ENCODE data around the gene EFNA5. TPM values are rescaled to one million over a fixed set of nuclear protein-coding genes. Genes with fewer than 3 reads are reported as not detected.
A peak's percentile ranks its signal among the peaks of the same experiment; 100 is the strongest.
"Not testable (repeated sequence)": the region's sequence is repeated elsewhere in the genome, so short reads cannot be mapped to it uniquely, and the experiment has no call there.

The EFNA5 gene
- total RNA-seq, 1 experiment from 2014 or later = 0.54 TPM

- in situ Hi-C loops (cut with HindIII; ENCODE audit: low sequenced_read_pairs) = no loop called here
- DNase-seq (ENCODE audit: low spot score) = peak; percentile 34
Measured at GRCh38 chr5:107513337-107514085, 157.2 kb downstream of the EFNA5 start.

DNA sequence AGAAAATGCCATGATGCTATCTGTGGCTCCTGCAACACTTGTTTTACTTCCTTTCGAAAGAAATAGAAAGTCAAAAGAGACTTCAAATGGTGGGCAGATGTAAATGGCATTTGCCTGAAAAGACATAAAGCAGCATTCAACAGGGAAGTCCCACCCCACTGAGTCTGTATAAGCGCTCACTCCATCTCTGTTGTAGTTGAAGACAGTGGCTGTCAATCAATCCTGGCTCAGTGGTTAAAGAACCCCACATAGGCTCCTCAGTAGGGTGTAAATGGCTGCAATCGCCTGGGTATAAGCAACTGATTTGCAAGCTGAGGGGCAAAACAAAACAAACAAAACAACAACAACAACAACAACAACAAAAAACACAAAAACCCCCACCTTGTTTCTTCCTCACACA lies 158.7 kb downstream of the EFNA5 start:
- no peak for DNase-seq (ENCODE audit: low spot score)
- in situ Hi-C loops (cut with HindIII; ENCODE audit: low sequenced_read_pairs) = no loop called here

DNA sequence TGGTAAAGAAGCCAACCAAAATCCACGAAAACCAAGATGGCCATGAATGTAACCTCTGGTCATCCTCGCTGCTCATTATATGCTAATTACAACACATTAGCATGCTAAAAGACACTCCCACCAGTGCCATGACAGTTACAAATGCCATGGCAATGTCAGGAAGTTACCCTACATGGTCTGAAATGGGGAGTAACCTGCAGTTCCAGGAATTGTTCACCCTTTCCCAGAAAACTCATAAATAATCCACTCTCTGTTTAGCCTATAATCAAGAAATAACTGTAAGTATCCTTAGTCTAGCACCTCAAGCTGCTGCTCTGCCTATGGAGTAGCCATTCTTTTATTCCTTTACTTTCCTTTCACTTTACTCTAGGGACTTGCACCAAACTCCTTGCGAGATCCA lies 160.6 kb downstream of the EFNA5 start:
- DNase-seq (ENCODE audit: low spot score) = no peak
- in situ Hi-C loops (cut with HindIII; ENCODE audit: low sequenced_read_pairs) = no loop called here

- in situ Hi-C loops (cut with HindIII; ENCODE audit: low sequenced_read_pairs) = no loop called here
- DNase-seq (ENCODE audit: low spot score) = no peak
Measured at GRCh38 chr5:107508097-107508496, 162.6 kb downstream of the EFNA5 start.

DNA sequence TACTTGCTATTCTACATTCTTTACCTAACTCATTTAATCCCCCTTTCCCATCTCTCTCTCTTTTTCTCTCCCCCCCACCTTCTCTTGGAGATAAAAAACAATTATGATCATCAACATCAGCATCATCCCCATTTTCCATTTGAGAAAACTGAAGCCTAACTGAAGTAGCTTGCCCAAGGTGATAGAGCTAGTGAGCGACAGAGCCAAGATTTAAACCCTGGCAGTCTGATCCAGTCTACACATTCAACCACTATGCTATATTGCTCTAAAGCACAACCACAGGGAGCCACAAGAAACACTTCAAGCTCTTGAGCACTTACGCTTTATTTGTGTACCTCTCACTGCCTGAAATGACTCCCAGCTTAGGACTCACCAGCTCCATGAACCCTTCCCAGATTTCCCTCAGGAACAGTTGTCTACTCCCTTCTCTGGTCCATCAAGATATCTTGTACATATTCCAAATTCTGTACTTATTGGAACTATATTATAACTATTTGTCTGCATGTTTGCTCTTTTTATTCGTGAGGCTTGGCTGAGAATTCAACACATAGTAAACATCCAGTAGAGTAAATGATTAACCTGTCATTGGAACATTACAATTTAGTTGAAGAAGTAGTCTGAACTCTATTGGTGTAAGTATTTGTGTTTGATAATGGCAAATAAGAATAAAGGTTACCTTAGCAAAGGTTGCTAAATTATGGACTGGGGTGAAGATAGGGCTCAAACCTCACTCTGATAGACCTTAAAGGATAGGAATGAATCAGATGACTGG lies 164.8 kb downstream of the EFNA5 start:
- DNase-seq (ENCODE audit: low spot score) = no peak
- in situ Hi-C loops (cut with HindIII; ENCODE audit: low sequenced_read_pairs) = no loop called here

GRCh38 chr5:107504424-107504823 lies 166.3 kb downstream of the EFNA5 start:
- in situ Hi-C loops (cut with HindIII; ENCODE audit: low sequenced_read_pairs) = no loop called here
- DNase-seq (ENCODE audit: low spot score) = no peak

- peak; percentile 82 for DNase-seq (ENCODE audit: low spot score)
- in situ Hi-C loops (cut with HindIII; ENCODE audit: low sequenced_read_pairs) = no loop called here
Measured at GRCh38 chr5:107502676-107503060, 168.1 kb downstream of the EFNA5 start.

- in situ Hi-C loops (cut with HindIII; ENCODE audit: low sequenced_read_pairs) = no loop called here
- no peak for DNase-seq (ENCODE audit: low spot score)
Measured at GRCh38 chr5:107501965-107502675, 168.6 kb downstream of the EFNA5 start.

GRCh38 chr5:107500840-107501239 lies 169.9 kb downstream of the EFNA5 start:
- in situ Hi-C loops (cut with HindIII; ENCODE audit: low sequenced_read_pairs) = no loop called here

GRCh38 chr5:107500347-107500746 lies 170.4 kb downstream of the EFNA5 start:
- DNase-seq (ENCODE audit: low spot score) = no peak
- in situ Hi-C loops (cut with HindIII; ENCODE audit: low sequenced_read_pairs) = no loop called here

More at GRCh38 chr5:107500840-107501239, 169.9 kb downstream of the EFNA5 start:
- DNase-seq (ENCODE audit: low spot score) = no peak

DNA sequence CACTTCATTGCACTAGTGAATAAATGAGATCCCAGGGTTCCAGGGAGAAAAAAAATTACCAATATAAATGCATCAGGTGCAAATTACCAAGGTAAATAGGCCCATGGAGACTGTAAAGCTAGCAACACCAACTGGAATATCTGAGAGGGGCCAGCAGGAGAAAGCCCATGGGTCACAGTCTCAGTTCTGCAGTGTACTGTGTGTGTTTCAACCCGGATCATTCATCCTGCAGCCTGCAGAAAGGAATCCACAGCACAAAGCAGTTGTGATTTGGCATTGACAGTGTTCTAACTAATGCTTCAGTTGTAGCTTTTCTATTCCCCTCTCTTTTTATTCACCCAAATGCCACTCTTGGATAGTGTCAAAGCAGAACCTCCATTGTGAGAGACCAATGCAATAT lies 171.0 kb downstream of the EFNA5 start:
- no peak for DNase-seq (ENCODE audit: low spot score)
- in situ Hi-C loops (cut with HindIII; ENCODE audit: low sequenced_read_pairs) = no loop called here

DNA sequence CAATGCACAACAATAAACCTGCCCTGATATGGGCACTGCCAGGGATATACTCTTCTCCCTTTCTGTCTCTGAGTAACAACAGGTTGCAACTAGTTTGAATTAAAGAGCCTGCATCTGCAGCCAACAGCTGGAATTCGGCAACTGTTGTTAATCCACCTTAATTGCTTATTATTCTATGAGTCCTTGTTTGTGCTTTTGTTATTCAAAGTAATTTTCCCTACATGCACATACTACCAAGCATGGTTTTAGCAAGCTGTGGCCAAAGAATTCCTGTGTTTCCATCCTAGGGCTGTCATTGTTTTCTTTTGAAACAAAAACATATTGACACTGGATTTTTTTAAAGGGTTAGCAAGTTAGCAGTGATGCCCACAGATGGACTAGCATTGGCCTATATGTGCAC lies 171.5 kb downstream of the EFNA5 start:
- DNase-seq (ENCODE audit: low spot score) = no peak
- in situ Hi-C loops (cut with HindIII; ENCODE audit: low sequenced_read_pairs) = no loop called here

DNA sequence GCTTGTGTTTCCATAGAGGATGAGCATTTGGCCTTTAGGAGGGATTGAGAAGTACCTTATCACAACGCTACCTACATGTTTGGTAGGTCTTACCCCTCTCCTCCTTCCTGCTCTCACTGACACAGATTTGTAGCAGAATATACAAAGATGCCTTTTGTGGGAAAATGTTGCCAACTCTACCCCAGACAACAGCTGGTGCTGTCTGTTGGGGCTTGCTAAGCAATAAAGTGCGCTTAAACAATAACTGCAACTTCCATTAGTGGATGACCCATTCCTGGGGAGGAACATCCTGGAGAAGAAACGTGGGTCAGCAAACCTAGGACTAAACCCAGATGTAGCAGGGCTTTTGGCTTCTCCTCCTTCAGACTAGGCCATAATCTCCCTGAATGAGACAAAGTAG lies 174.3 kb downstream of the EFNA5 start:
- in situ Hi-C loops (cut with HindIII; ENCODE audit: low sequenced_read_pairs) = no loop called here
- DNase-seq (ENCODE audit: low spot score) = no peak

GRCh38 chr5:107494129-107494528 lies 176.6 kb downstream of the EFNA5 start:
- DNase-seq (ENCODE audit: low spot score); in situ Hi-C loops (cut with HindIII; ENCODE audit: low sequenced_read_pairs): not testable (repeated sequence)

DNA sequence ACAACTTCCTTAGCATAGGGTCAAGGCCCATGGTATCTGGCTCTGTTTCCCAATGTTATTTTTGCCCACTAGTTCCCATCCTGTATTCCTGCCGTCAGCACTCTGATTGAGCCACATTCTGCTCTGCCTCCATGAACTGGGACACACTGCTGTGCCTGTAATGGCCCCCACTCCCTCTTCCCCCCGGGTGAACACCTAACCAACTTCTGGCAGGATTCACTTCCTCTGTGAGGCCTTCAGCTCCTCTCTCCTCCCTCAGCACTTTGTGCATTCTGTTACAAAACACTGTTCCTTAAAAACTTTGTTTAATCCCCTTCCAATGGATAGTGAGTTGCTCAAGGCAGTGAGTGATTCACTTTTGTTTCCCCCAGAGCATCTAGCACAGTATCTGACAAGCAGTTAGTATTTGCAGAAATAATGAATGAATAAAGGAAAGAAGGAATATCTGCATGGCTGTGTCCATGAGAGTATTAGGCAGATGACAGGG lies 183.6 kb downstream of the EFNA5 start:
- no peak for DNase-seq (ENCODE audit: low spot score)
- in situ Hi-C loops (cut with HindIII; ENCODE audit: low sequenced_read_pairs) = no loop called here

- DNase-seq (ENCODE audit: low spot score) = no peak
- in situ Hi-C loops (cut with HindIII; ENCODE audit: low sequenced_read_pairs) = no loop called here
Measured at GRCh38 chr5:107486489-107486888, 184.2 kb downstream of the EFNA5 start.

- in situ Hi-C loops (cut with HindIII; ENCODE audit: low sequenced_read_pairs) = no loop called here
- DNase-seq (ENCODE audit: low spot score) = no peak
Measured at GRCh38 chr5:107485184-107485583, 185.6 kb downstream of the EFNA5 start.

GRCh38 chr5:107484281-107484680 lies 186.5 kb downstream of the EFNA5 start:
- in situ Hi-C loops (cut with HindIII; ENCODE audit: low sequenced_read_pairs) = no loop called here
- no peak for DNase-seq (ENCODE audit: low spot score)

DNA sequence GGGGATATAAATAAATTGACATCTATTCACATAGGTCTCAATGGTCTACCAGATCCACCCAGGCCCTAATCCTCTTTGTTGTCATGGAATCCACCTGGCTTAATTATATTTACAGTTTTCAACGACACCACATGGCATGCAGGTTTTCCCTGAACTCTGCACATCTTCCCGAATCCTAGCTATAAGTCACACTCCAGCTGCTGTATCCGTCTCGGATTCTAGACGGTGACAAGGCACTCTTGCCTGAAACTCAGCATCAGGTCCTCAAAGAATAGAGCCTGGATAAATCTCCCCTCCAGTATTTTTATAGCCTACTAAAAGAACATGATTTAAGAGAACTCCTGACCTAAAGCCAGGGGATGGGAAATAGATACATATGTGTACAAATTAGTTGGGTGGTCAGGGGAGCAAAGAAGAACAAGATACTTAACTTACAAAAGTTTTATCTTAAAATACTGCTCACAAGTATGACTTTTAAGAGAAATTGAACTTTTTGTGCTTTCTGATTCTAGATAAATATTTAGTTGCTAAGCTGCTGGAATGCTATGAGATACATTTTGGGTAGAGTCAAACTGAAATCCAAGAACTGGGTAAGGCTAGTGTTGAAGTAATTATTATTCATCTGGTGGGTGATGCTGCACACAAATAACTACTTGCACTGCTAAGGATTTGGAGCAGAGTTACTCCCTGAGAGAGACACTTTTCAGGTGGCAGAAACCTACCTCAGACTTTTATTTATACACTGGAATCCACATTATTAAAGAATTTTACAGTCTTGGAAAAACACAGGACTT lies 187.3 kb downstream of the EFNA5 start:
- DNase-seq (ENCODE audit: low spot score) = no peak
- in situ Hi-C loops (cut with HindIII; ENCODE audit: low sequenced_read_pairs) = no loop called here

Data from G401 (cell line).